ENCODE results near the gene CCR9. TPM values are rescaled to one million over a fixed set of nuclear protein-coding genes. Genes with fewer than 3 reads are reported as not detected.

CCR9 gene
- total RNA-seq, 4 donors from 2014 or later, result 0.17 TPM; not detected in 3

DNA sequence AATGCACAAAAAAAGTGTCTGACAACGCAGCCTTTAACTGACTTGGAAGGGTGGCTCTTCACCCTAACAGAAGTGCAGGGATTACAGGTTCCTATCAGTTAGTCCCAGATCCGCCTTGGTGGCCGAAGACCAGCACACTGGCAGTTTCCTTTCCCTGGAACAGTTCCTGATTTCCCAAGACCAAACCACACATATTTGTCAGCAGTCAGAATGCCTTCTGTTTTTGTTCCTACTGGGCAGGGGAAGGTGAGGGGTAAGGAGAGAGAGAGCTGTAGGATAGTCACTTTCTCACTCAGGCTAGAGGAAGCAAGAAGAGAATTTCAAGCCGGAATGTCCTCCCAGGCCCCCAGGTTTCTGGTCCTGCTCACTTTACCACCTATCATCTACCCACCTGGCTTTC is 66.1 kb downstream of the CCR9 start:
- no peak for TF ChIP-seq EP300 (IDR thresholded peaks at IDR 0.05)
- TF ChIP-seq, protein P1, sequence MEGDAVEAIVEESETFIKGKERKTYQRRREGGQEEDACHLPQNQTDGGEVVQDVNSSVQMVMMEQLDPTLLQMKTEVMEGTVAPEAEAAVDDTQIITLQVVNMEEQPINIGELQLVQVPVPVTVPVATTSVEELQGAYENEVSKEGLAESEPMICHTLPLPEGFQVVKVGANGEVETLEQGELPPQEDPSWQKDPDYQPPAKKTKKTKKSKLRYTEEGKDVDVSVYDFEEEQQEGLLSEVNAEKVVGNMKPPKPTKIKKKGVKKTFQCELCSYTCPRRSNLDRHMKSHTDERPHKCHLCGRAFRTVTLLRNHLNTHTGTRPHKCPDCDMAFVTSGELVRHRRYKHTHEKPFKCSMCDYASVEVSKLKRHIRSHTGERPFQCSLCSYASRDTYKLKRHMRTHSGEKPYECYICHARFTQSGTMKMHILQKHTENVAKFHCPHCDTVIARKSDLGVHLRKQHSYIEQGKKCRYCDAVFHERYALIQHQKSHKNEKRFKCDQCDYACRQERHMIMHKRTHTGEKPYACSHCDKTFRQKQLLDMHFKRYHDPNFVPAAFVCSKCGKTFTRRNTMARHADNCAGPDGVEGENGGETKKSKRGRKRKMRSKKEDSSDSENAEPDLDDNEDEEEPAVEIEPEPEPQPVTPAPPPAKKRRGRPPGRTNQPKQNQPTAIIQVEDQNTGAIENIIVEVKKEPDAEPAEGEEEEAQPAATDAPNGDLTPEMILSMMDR (IDR thresholded peaks at IDR 0.05), result no peak
- no peak for TF ChIP-seq POLR2AphosphoS5 (IDR thresholded peaks at IDR 0.05)
- no peak for TF ChIP-seq POLR2A (IDR thresholded peaks at IDR 0.05; ENCODE audit: low read depth)
- WGBS, result 86% methylated on average over 4 of the region's 4 CpGs
- no peaks in the 10 kb centered on the region for H3K9me3 ChIP-seq
- peaks cover 0 to 13% (median 4%) of the 10 kb centered on the region in 4 donors for H3K4me1 ChIP-seq
- no peak for DNase-seq (ENCODE audit: extremely low spot score)
- H3K36me3 ChIP-seq, result peaks cover 67 to 100% (median 95%) of the 10 kb centered on the region in 4 donors
- intact Hi-C loops (cut with DNase I), result no loop called here
- H3K4me3 ChIP-seq, result no peak overlapping the region
- H3K27ac ChIP-seq (replicated peaks in 1 of 4), result no peak overlapping the region
- no peaks in the 10 kb centered on the region for H3K27me3 ChIP-seq

Small RNA genes lying within 50 kb of the gene (small RNA-seq; reads per million reads assigned to genes)
- gene RF00019, result 0 reads per million in 3 donors

Other genes with a start within 250 kb of the CCR9 start
- gene SACM1L, start 197.1 kb upstream of the CCR9 start, total RNA-seq, result 10 to 100 TPM; 33.2 to 37.4 (median 36.2) TPM
- under 1 TPM in 3 of 4 donors, not detected in 1; 0.19 to 0.33 (median 0.29) TPM for gene SLC6A20, start 90.0 kb upstream of the CCR9 start, total RNA-seq
- 10 to 100 TPM; 12.0 to 18.3 (median 17.8) TPM for gene LZTFL1, start 44.4 kb upstream of the CCR9 start, total RNA-seq
- gene CXCR6, start 56.9 kb downstream of the CCR9 start, total RNA-seq, result 1 to 10 TPM in 1 of 4 donors, under 1 TPM in 3; 0.39 to 7.1 (median 0.49) TPM
- 100 to 1,000 TPM in 1 of 4 donors, 10 to 100 TPM in 3; 64.1 to 122 (median 93.8) TPM for gene FYCO1, start 109.3 kb downstream of the CCR9 start, total RNA-seq
- under 1 TPM in 1 of 4 donors, not detected in 3; 0.17 TPM for gene XCR1, start 140.9 kb downstream of the CCR9 start, total RNA-seq

Measured in esophagus muscularis mucosa (tissue), 4 donors.